Measurements from ENCODE around the gene FAF1.

DNA sequence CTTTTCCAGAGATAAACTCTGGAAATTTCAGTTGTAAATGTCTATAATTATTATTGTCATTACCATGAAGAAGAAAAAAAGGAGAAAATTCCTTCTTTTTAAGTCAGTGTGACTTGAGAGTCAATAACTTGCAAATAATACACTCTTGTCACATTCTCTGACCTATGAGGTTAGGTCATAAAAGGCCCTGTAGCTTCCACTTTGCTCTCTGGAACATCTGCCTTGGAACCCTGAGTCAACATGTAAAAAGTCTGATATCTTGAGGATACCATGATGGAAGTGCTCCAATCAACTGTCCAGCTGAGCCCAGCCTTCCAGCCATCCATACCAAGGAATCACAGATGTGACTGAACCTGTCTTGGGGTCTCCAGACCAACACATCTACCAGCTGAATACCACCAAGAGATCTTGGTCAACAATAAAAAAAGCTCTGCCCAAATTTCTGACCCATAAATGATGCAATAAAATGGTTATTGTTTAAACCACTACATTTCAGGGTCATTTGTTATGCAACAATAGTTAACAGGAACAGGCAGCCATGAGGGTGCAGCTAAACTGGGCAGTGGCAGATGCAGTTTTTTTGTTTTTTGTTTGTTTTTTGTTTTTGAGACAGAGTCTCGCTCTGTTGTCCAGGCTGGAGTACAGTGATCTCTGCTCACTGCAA, 547.1 kb downstream of the FAF1 start:
- TF ChIP-seq, protein P1, sequence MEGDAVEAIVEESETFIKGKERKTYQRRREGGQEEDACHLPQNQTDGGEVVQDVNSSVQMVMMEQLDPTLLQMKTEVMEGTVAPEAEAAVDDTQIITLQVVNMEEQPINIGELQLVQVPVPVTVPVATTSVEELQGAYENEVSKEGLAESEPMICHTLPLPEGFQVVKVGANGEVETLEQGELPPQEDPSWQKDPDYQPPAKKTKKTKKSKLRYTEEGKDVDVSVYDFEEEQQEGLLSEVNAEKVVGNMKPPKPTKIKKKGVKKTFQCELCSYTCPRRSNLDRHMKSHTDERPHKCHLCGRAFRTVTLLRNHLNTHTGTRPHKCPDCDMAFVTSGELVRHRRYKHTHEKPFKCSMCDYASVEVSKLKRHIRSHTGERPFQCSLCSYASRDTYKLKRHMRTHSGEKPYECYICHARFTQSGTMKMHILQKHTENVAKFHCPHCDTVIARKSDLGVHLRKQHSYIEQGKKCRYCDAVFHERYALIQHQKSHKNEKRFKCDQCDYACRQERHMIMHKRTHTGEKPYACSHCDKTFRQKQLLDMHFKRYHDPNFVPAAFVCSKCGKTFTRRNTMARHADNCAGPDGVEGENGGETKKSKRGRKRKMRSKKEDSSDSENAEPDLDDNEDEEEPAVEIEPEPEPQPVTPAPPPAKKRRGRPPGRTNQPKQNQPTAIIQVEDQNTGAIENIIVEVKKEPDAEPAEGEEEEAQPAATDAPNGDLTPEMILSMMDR (IDR thresholded peaks at IDR 0.05), result no peak
- TF ChIP-seq POLR2A (IDR thresholded peaks at IDR 0.05), result no peak
